DMS79 (cell line): ENCODE data around the gene PDE6D.
"Not testable (repeated sequence)": the region's sequence is repeated elsewhere in the genome, so short reads cannot be mapped to it uniquely, and the experiment has no call there.

Experiments used
- DNase-seq: peaks from one replicate; lab custom pipeline; 2025; lab: John Stamatoyannopoulos, UW

Gene PDE6D

GRCh38 chr2:231718799-231719198 lies 62.3 kb downstream of the PDE6D start:
- DNase-seq: no peak

- DNase-seq: peak; percentile 26
These were observed 63.6 kb downstream of the PDE6D start for GRCh38 chr2:231717281-231718171.

GRCh38 chr2:231716666-231717280 lies 64.3 kb downstream of the PDE6D start:
- DNase-seq: no peak

GRCh38 chr2:231715988-231716616 lies 65.0 kb downstream of the PDE6D start:
- DNase-seq: no peak

- no peak for DNase-seq
These were observed 65.6 kb downstream of the PDE6D start for GRCh38 chr2:231715499-231715837.

GRCh38 chr2:231714639-231715498 lies 66.2 kb downstream of the PDE6D start:
- DNase-seq: peak; percentile 68

GRCh38 chr2:231713730-231714638 lies 67.1 kb downstream of the PDE6D start:
- DNase-seq: peak; percentile 85

- not testable (repeated sequence) for DNase-seq
These were observed 67.7 kb downstream of the PDE6D start for GRCh38 chr2:231713406-231713729.

GRCh38 chr2:231712451-231713021 lies 68.5 kb downstream of the PDE6D start:
- not testable (repeated sequence) for DNase-seq

GRCh38 chr2:231711677-231712450 lies 69.2 kb downstream of the PDE6D start:
- DNase-seq: no peak

GRCh38 chr2:231710799-231711676 lies 70.0 kb downstream of the PDE6D start:
- no peak for DNase-seq

GRCh38 chr2:231709981-231710798 lies 70.9 kb downstream of the PDE6D start:
- no peak for DNase-seq

- DNase-seq: no peak
These were observed 71.5 kb downstream of the PDE6D start for GRCh38 chr2:231709636-231709980.

GRCh38 chr2:231708773-231709635 lies 72.1 kb downstream of the PDE6D start:
- no peak for DNase-seq

- DNase-seq: peak; percentile 97
These were observed 72.9 kb downstream of the PDE6D start, which contains the start of gene PTMA for GRCh38 chr2:231707927-231708772. Gene PTMA (plus strand): TSS chr2:231708525. CDS start chr2:231708707, 182 bp downstream.

GRCh38 chr2:231707625-231707926 lies 73.5 kb downstream of the PDE6D start:
- DNase-seq: no peak
